HepG2 (cell line): ENCODE data around the gene ZFYVE28. TPM values are rescaled to one million over a fixed set of nuclear protein-coding genes. Genes with fewer than 3 reads are reported as not detected.

Experiments
- CCDC6 ChIP-seq: sonication (generic); formaldehyde crosslinking; IDR thresholded peaks from 2 replicates; pipeline ENCODE4 v1.8.1; 2022; ENCODE audit warnings: mild to moderate bottlenecking, missing genetic modification reagents, moderate library complexity
- FOSL1 ChIP-seq: sonication (generic); formaldehyde crosslinking; IDR thresholded peaks from 2 replicates; pipeline ENCODE4 v1.9.0; 2021; ENCODE audit warnings: missing genetic modification reagents, borderline replicate concordance
- KDM5B ChIP-seq: sonication (generic); formaldehyde crosslinking; IDR thresholded peaks from 2 replicates; pipeline ENCODE4 v1.4.0; 2020; ENCODE audit warnings: missing genetic modification reagents, mild to moderate bottlenecking, borderline replicate concordance
- KDM6A ChIP-seq: IDR thresholded peaks from 2 replicates; pipeline ENCODE4 v1.6.1; 2016; ENCODE audit warnings: low read depth
- KLF6 ChIP-seq: IDR thresholded peaks from 2 replicates; pipeline ENCODE4 v1.8.0; 2016; ENCODE audit warnings: missing biosample characterization, missing genetic modification reagents
- MTA3 ChIP-seq: sonication (generic); formaldehyde crosslinking; IDR thresholded peaks from 2 replicates; pipeline ENCODE4 v1.4.0; 2020; ENCODE audit warnings: missing genetic modification reagents
- MTF2 ChIP-seq: sonication (generic); formaldehyde crosslinking; IDR thresholded peaks from 2 replicates; pipeline ENCODE4 v1.5.0; 2020; ENCODE audit warnings: missing genetic modification reagents, borderline replicate concordance
- PAX8 ChIP-seq: sonication (generic); formaldehyde crosslinking; IDR thresholded peaks from 2 replicates; pipeline ENCODE4 v1.8.0; 2022; ENCODE audit warnings: mild to moderate bottlenecking, missing genetic modification reagents, borderline replicate concordance
- PPARG ChIP-seq: conservative IDR thresholded peaks from 2 replicates; pipeline ENCODE4 v1.6.1; 2016; ENCODE audit warnings: missing biosample characterization, missing genetic modification reagents
- RAD21 ChIP-seq: fragments of 450-650 bp; formaldehyde crosslinking; IDR thresholded peaks from 2 replicates; pipeline ENCODE4 v1.5.0; 2020; ENCODE audit warnings: mild to moderate bottlenecking
- RARA ChIP-seq: IDR thresholded peaks from 2 replicates; pipeline ENCODE4 v1.6.1; 2016; ENCODE audit warnings: missing genetic modification reagents, missing compliant biosample characterization
- SIN3A ChIP-seq: IDR thresholded peaks from 2 replicates; pipeline ENCODE4 v1.6.1; 2011; ENCODE audit warnings: low read depth, mild to moderate bottlenecking, control low read depth, low read length, borderline replicate concordance
- THAP11 ChIP-seq: IDR thresholded peaks from 2 replicates; pipeline ENCODE4 v1.6.1; 2016; ENCODE audit warnings: missing biosample characterization, missing genetic modification reagents
- ZBTB42 ChIP-seq: sonication (generic); formaldehyde crosslinking; IDR thresholded peaks from 2 replicates; pipeline ENCODE4 v1.5.0; 2020; ENCODE audit warnings: mild to moderate bottlenecking, missing genetic modification reagents
- ZNF207 ChIP-seq: fragments of 450-650 bp; IDR thresholded peaks from 2 replicates; pipeline ENCODE4 v1.6.1; 2016; ENCODE audit warnings: antibody characterized with exemption, borderline replicate concordance
- ZNF441 ChIP-seq: sonication (generic); formaldehyde crosslinking; IDR thresholded peaks from 2 replicates; pipeline ENCODE4 v1.7.0; 2021; ENCODE audit warnings: missing genetic modification reagents, borderline replicate concordance
- ZNF530 ChIP-seq: sonication (generic); formaldehyde crosslinking; IDR thresholded peaks from 2 replicates; pipeline ENCODE4 v1.5.0; 2020; ENCODE audit warnings: low read depth, mild to moderate bottlenecking, missing genetic modification reagents
- ZNF773 ChIP-seq: sonication (generic); formaldehyde crosslinking; IDR thresholded peaks from 2 replicates; pipeline ENCODE4 v1.4.0; 2020; ENCODE audit warnings: missing genetic modification reagents, borderline replicate concordance
- polyA plus RNA-seq, 8 experiments: library from polyadenylated mRNA; depleted of rRNA in 3 of 8; stranded (reverse) in 7 of 8; unstranded in 1 of 8; fragments of >200 nt; fragmentation: Illumina TruSeq in 4 of 8; extraction: Trizol in 4 of 8; gene quantifications; 2 replicates each; pipeline versions ENCODE4 v1.2.1 to v1.2.3, GENCODE V29; 2011 to 2016; ENCODE audit warnings: low read depth in 4 of 8, missing spikeins in 1 of 8, mixed read lengths in 1 of 8; ENCODE audit not compliant: insufficient read depth in 1 of 8
- total RNA-seq, 5 experiments: library from RNA; depleted of rRNA; stranded (reverse); fragments of >200 nt; fragmentation: Illumina TruSeq; extraction: Trizol; gene quantifications; 2 replicates each; pipeline ENCODE4 v1.2.3, GENCODE V29; 2016; ENCODE audit warnings: low read depth in 1 of 5
- TF ChIP-seq, protein P1 (sequence below): IDR thresholded peaks from 2 replicates; pipeline ENCODE4 v1.6.1; 2016; ENCODE audit warnings: low read depth, borderline replicate concordance
- TF ChIP-seq, protein P2 (sequence below): sonication (generic); formaldehyde crosslinking; IDR thresholded peaks from 2 replicates; pipeline ENCODE4 v1.8.1; 2023; ENCODE audit warnings: mild to moderate bottlenecking, missing genetic modification reagents
- TF ChIP-seq, protein P3 (sequence below): sonication (generic); formaldehyde crosslinking; IDR thresholded peaks from 2 replicates; pipeline ENCODE4 v1.9.0; 2021; ENCODE audit warnings: missing genetic modification reagents, borderline replicate concordance
- TF ChIP-seq, protein P4 (sequence below): sonication (generic); IDR thresholded peaks from 2 replicates; pipeline ENCODE4 v1.6.1; 2016; ENCODE audit warnings: low read depth, borderline replicate concordance
- TF ChIP-seq, protein P5 (sequence below): sonication (generic); formaldehyde crosslinking; IDR thresholded peaks from 2 replicates; pipeline ENCODE4 v1.4.0; 2020; ENCODE audit warnings: mild to moderate bottlenecking, missing genetic modification reagents
- TF ChIP-seq, protein P6 (sequence below): sonication (generic); formaldehyde crosslinking; conservative IDR thresholded peaks from 2 replicates; pipeline ENCODE4 v1.8.0; 2022; ENCODE audit warnings: low read depth, missing genetic modification reagents

Gene ZFYVE28
- total and polyA plus RNA-seq, 2 of the 13 experiments (the other 11 are each of a cell fraction or from before 2014, with no cell fraction given): 0.12 to 0.22 TPM

DNA sequence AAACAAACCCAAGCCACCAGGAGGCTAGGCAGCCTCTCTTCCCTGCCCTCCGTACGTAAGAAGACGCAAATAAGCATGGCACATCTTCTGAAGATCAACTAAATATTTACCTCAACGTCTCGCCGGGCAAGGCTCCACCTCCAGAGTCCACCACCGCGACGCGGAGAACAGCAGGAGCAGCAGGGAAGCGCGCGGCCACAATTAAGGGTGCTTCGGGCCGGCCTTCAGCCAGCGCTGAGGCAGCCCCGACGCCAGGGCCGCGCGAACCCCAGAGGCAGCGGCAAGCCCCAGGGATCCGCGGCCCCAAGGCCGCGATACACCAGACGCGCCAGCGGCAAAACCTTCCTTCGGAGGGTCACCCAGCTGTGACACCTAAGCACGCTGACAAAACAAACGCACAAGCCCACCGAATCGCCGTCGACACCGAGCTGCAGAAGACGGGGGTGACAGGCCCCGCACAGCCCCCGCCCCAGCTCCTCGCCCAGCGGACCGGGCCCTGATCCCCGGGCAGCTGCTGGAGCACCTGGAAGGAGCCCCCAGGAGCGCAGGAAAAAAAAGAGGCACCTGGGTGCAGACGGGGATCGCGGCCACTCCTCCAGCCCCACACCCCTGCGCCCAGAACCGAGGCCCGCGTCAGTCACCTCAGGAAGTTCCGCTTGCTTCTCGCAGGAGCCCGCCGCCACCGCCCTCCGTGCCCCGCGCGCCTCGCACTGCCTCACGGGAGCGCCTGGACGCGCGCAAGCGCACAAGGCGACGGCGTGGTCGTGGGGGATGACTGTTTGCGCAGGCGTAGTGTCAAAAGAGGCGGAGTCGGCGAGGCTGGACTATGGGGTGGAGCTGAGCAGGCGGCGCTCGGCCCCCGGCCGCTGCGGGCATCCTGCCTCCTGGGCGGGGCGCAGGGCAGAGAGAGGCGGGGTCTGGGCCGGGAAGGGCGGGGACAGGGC is 176.8 kb downstream of the ZFYVE28 start, which contains the start of the genes HAUS3 and POLN (continued):
- TF ChIP-seq, protein P1, sequence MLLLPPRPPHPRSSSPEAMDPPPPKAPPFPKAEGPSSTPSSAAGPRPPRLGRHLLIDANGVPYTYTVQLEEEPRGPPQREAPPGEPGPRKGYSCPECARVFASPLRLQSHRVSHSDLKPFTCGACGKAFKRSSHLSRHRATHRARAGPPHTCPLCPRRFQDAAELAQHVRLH: 0 out of 2 replicates have a peak, but pooled peaks have one; percentile 41
- TF ChIP-seq RARA (no peak; the same call in 1 of the 2 replicates), MTA3 (CRISPR knock-in tag) (0 out of 2 replicates have a peak, but pooled peaks have one; percentile 49), KLF6 (CRISPR knock-in tag) (no peak), KDM5B (no peak; the same call in 1 of the 2 replicates), ZBTB42 (CRISPR knock-in tag) (peak; percentile 81; the same call in 1 of the 2 replicates), ZNF530 (CRISPR knock-in tag) (no peak), PPARG (CRISPR knock-in tag) (no peak), ZNF441 (CRISPR knock-in tag) (no peak), SIN3A (no peak), CCDC6 (CRISPR knock-in tag) (peak; percentile 67; the same call in 1 of the 2 replicates), ZNF773 (peak; percentile 50; the same call in 1 of the 2 replicates), KDM6A (CRISPR knock-in tag) (no peak), MTF2 (CRISPR knock-in tag) (no peak), ZNF207 (no peak), PAX8 (CRISPR knock-in tag) (peak; percentile 39; the same call in 1 of the 2 replicates), THAP11 (CRISPR knock-in tag) (peak; percentile 90), FOSL1 (CRISPR knock-in tag) (no peak), RAD21 (CRISPR knock-in tag) (no peak)
- TF ChIP-seq, protein P2, sequence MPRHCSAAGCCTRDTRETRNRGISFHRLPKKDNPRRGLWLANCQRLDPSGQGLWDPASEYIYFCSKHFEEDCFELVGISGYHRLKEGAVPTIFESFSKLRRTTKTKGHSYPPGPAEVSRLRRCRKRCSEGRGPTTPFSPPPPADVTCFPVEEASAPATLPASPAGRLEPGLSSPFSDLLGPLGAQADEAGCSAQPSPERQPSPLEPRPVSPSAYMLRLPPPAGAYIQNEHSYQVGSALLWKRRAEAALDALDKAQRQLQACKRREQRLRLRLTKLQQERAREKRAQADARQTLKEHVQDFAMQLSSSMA (CRISPR knock-in tag): no peak
- TF ChIP-seq, protein P3, sequence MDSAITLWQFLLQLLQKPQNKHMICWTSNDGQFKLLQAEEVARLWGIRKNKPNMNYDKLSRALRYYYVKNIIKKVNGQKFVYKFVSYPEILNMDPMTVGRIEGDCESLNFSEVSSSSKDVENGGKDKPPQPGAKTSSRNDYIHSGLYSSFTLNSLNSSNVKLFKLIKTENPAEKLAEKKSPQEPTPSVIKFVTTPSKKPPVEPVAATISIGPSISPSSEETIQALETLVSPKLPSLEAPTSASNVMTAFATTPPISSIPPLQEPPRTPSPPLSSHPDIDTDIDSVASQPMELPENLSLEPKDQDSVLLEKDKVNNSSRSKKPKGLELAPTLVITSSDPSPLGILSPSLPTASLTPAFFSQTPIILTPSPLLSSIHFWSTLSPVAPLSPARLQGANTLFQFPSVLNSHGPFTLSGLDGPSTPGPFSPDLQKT (CRISPR knock-in tag): no peak
- TF ChIP-seq, protein P4, sequence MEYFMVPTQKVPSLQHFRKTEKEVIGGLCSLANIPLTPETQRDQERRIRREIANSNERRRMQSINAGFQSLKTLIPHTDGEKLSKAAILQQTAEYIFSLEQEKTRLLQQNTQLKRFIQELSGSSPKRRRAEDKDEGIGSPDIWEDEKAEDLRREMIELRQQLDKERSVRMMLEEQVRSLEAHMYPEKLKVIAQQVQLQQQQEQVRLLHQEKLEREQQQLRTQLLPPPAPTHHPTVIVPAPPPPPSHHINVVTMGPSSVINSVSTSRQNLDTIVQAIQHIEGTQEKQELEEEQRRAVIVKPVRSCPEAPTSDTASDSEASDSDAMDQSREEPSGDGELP: no peak
- TF ChIP-seq, protein P5, sequence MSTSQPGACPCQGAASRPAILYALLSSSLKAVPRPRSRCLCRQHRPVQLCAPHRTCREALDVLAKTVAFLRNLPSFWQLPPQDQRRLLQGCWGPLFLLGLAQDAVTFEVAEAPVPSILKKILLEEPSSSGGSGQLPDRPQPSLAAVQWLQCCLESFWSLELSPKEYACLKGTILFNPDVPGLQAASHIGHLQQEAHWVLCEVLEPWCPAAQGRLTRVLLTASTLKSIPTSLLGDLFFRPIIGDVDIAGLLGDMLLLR (CRISPR knock-in tag): peak; percentile 31; the same call in 1 of the 2 replicates
- TF ChIP-seq, protein P6, sequence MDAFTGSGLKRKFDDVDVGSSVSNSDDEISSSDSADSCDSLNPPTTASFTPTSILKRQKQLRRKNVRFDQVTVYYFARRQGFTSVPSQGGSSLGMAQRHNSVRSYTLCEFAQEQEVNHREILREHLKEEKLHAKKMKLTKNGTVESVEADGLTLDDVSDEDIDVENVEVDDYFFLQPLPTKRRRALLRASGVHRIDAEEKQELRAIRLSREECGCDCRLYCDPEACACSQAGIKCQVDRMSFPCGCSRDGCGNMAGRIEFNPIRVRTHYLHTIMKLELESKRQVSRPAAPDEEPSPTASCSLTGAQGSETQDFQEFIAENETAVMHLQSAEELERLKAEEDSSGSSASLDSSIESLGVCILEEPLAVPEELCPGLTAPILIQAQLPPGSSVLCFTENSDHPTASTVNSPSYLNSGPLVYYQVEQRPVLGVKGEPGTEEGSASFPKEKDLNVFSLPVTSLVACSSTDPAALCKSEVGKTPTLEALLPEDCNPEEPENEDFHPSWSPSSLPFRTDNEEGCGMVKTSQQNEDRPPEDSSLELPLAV (CRISPR knock-in tag): no peak
